HEK293 (cell line): Measurements from ENCODE around the gene HGS.

Experiments used
- CTCF ChIA-PET: fragments of 350-600 bp; formaldehyde crosslinking; extraction: SDS; loops from one replicate; lab custom pipeline; 2021; ENCODE audit warnings: antibody characterized with exemption; lab: Yijun Ruan, JAX
- POLR2A ChIA-PET: fragments of 300-600 bp; formaldehyde crosslinking; extraction: SDS; loops from one replicate; lab custom pipeline; 2020; ENCODE audit warnings: antibody characterized with exemption, inconsistent platforms; lab: Yijun Ruan, JAX
- H3K27ac ChIP-seq: fragments of 200-500 bp; sonication (Bioruptor generic); 2 replicates; pipeline ENCODE4 v1.5.1; 2014; ENCODE audit warnings: low read depth, low read length, control low read depth, inconsistent platforms; ENCODE audit errors: extremely low read depth
- H3K36me3 ChIP-seq, 2 experiments: fragments of 200-500 bp in 1 of 2; sonication (Bioruptor generic) in 1 of 2; 1 replicate in 1 of 2; 2 replicates in 1 of 2; pipeline ENCODE4 v1.5.1; 2014 to 2017; ENCODE audit warnings: inconsistent platforms in 2 of 2, low read length in 2 of 2; ENCODE audit not compliant: control insufficient read depth in 2 of 2, insufficient read depth in 1 of 2
- H3K4me1 ChIP-seq: fragments of 200-500 bp; sonication (Bioruptor generic); 2 replicates; pipeline ENCODE4 v1.5.1; 2014; ENCODE audit warnings: mild to moderate bottlenecking, low read length, inconsistent platforms; ENCODE audit not compliant: control insufficient read depth, insufficient read depth
- H3K4me3 ChIP-seq: 2 replicates; pipeline ENCODE4 v1.5.1; 2011; ENCODE audit warnings: low read depth, mild to moderate bottlenecking, control low read depth, low read length, moderate library complexity
- H3K9me3 ChIP-seq: fragments of 200-500 bp; sonication (Bioruptor generic); 2 replicates; pipeline ENCODE4 v1.5.1; 2014; ENCODE audit warnings: low read depth, low read length, inconsistent platforms; ENCODE audit not compliant: control insufficient read depth, insufficient read depth
- BCL11B ChIP-seq: fragments of 450-650 bp; formaldehyde crosslinking; IDR thresholded peaks from 2 replicates; pipeline ENCODE4 v1.5.1; 2016; ENCODE audit warnings: low read depth, missing biosample characterization, missing genetic modification characterization
- EGR2 ChIP-seq: fragments of 450-650 bp; formaldehyde crosslinking; IDR thresholded peaks from 2 replicates; pipeline ENCODE4 v1.5.1; 2016; ENCODE audit warnings: low read depth, missing biosample characterization, missing genetic modification characterization
- GLIS2 ChIP-seq: fragments of 450-650 bp; formaldehyde crosslinking; IDR thresholded peaks from 2 replicates; pipeline ENCODE4 v1.5.1; 2016; ENCODE audit warnings: missing biosample characterization, missing genetic modification characterization
- KLF9 ChIP-seq: fragments of 450-650 bp; formaldehyde crosslinking; IDR thresholded peaks from 2 replicates; pipeline ENCODE4 v1.5.1; 2016; ENCODE audit warnings: missing biosample characterization, missing genetic modification characterization, low read depth
- OSR2 ChIP-seq: fragments of 450-650 bp; formaldehyde crosslinking; IDR thresholded peaks from 2 replicates; pipeline ENCODE4 v1.5.1; 2016; ENCODE audit warnings: missing biosample characterization, missing genetic modification characterization
- REPIN1 ChIP-seq: fragments of 450-650 bp; formaldehyde crosslinking; IDR thresholded peaks from 2 replicates; pipeline ENCODE4 v1.5.1; 2017; ENCODE audit warnings: missing biosample characterization, missing genetic modification characterization, low read depth
- ZBTB20 ChIP-seq: fragments of 450-650 bp; formaldehyde crosslinking; IDR thresholded peaks from 2 replicates; pipeline ENCODE4 v1.5.1; 2016; ENCODE audit warnings: missing biosample characterization, missing genetic modification characterization
- ZBTB8A ChIP-seq: fragments of 450-650 bp; formaldehyde crosslinking; IDR thresholded peaks from 2 replicates; pipeline ENCODE4 v1.5.1; 2016; ENCODE audit warnings: missing biosample characterization, missing genetic modification characterization
- ZFHX2 ChIP-seq: fragments of 450-650 bp; formaldehyde crosslinking; conservative IDR thresholded peaks from 2 replicates; pipeline ENCODE4 v1.5.1; 2016; ENCODE audit warnings: missing biosample characterization, missing genetic modification characterization
- ZIC2 ChIP-seq: fragments of 450-650 bp; formaldehyde crosslinking; IDR thresholded peaks from 2 replicates; pipeline ENCODE4 v1.5.1; 2016; ENCODE audit warnings: missing biosample characterization, missing genetic modification characterization
- ZNF132 ChIP-seq: fragments of 450-650 bp; formaldehyde crosslinking; IDR thresholded peaks from 2 replicates; pipeline ENCODE4 v1.5.1; 2017; ENCODE audit warnings: missing biosample characterization, missing genetic modification characterization, borderline replicate concordance
- ZNF157 ChIP-seq: fragments of 450-650 bp; formaldehyde crosslinking; IDR thresholded peaks from 2 replicates; pipeline ENCODE4 v1.5.1; 2016; ENCODE audit warnings: missing biosample characterization, missing genetic modification characterization
- ZNF202 ChIP-seq: fragments of 450-650 bp; formaldehyde crosslinking; IDR thresholded peaks from 2 replicates; pipeline ENCODE4 v1.5.1; 2016; ENCODE audit warnings: missing biosample characterization, missing genetic modification characterization, borderline replicate concordance
- ZNF302 ChIP-seq: fragments of 450-650 bp; formaldehyde crosslinking; IDR thresholded peaks from 2 replicates; pipeline ENCODE4 v1.5.1; 2016; ENCODE audit warnings: missing biosample characterization, missing genetic modification characterization, low read depth
- ZNF510 ChIP-seq: fragments of 450-650 bp; formaldehyde crosslinking; IDR thresholded peaks from 2 replicates; pipeline ENCODE4 v1.5.1; 2018; ENCODE audit warnings: mild to moderate bottlenecking, missing genetic modification characterization, missing biosample characterization; ENCODE audit not compliant: insufficient replicate concordance
- ZNF549 ChIP-seq: fragments of 450-650 bp; IDR thresholded peaks from 2 replicates; pipeline ENCODE4 v1.5.1; 2018; ENCODE audit warnings: missing biosample characterization, missing genetic modification characterization, mild to moderate bottlenecking, inconsistent platforms, moderate library complexity
- ZNF560 ChIP-seq: fragments of 450-650 bp; formaldehyde crosslinking; IDR thresholded peaks from 2 replicates; pipeline ENCODE4 v1.5.1; 2017; ENCODE audit warnings: missing biosample characterization, missing genetic modification characterization, borderline replicate concordance
- ZNF561 ChIP-seq: fragments of 450-650 bp; IDR thresholded peaks from 2 replicates; pipeline ENCODE4 v1.5.1; 2018; ENCODE audit warnings: missing biosample characterization, missing genetic modification characterization, borderline replicate concordance
- ZNF600 ChIP-seq: fragments of 450-650 bp; formaldehyde crosslinking; IDR thresholded peaks from 2 replicates; pipeline ENCODE4 v1.5.1; 2016; ENCODE audit warnings: missing biosample characterization, missing genetic modification characterization
- ZNF654 ChIP-seq: fragments of 450-650 bp; formaldehyde crosslinking; IDR thresholded peaks from 2 replicates; pipeline ENCODE4 v1.5.1; 2016; ENCODE audit warnings: low read depth, missing biosample characterization, missing genetic modification characterization
- TF ChIP-seq, protein P1 (sequence below): sonication (generic); formaldehyde crosslinking; IDR thresholded peaks from 2 replicates; pipeline ENCODE4 v1.8.1; 2022; ENCODE audit warnings: mild to moderate bottlenecking, moderate library complexity, missing genetic modification reagents
- TF ChIP-seq, protein P2 (sequence below): fragments of 450-650 bp; formaldehyde crosslinking; IDR thresholded peaks from 2 replicates; pipeline ENCODE4 v1.5.1; 2016; ENCODE audit warnings: missing biosample characterization, missing genetic modification characterization
- TF ChIP-seq, protein P3 (sequence below): fragments of 450-650 bp; formaldehyde crosslinking; conservative IDR thresholded peaks from 2 replicates; pipeline ENCODE4 v1.5.1; 2016; ENCODE audit warnings: low read depth, missing biosample characterization, missing genetic modification characterization

HGS gene

DNA sequence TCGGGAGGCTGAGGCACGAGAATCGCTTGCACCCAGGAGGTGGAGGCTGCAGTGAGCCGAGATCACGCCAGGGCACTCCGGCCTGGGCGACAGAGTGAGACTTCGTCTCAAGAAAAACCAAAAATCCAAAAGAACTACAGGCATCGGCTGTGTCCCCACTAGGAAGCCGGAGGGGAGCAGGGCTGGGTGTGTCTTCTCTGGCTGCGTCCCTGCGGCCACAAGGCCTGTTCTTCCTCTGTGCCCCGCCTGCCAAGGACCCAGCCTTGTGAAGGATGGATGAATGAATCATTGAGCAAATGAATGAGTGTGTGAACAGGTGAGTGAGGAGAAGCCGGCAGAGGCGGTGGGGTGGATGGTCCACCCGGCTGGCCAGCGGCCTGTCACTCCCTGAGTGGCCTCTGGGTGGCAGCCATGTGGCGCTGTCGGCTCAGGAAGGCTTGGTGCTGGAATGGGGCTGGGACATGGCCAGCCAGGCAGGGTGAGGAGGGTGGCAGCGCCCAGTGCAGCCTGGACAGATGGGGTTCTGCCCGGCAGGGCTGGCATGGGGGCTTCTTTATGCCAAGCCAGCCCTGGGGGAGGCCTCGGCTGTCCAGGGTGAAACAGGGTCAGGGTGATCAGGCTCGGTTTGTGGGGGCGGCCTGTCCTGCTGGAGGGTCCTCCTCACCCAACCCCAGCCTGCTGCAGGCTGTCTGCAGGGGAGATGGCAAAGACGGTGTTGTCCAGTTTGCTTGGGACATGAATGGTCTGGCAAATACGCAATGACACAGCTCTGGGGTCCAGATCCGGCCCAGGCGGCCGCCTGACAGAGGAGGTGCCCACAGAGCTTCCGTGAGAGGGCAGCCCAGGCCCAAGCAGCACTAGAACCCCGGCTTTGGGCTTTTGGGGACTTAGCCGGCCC lies 49.9 kb downstream of the HGS start (continued):
- TF ChIP-seq ZNF202 (tag by site-specific recombination) (no peak), BCL11B (tag by site-specific recombination) (no peak), EGR2 (tag by site-specific recombination) (no peak), ZNF510 (tag by site-specific recombination) (no peak), OSR2 (no peak), ZNF132 (tag by site-specific recombination) (no peak), ZNF600 (peak; percentile 90), ZNF560 (tag by site-specific recombination) (no peak)

DNA sequence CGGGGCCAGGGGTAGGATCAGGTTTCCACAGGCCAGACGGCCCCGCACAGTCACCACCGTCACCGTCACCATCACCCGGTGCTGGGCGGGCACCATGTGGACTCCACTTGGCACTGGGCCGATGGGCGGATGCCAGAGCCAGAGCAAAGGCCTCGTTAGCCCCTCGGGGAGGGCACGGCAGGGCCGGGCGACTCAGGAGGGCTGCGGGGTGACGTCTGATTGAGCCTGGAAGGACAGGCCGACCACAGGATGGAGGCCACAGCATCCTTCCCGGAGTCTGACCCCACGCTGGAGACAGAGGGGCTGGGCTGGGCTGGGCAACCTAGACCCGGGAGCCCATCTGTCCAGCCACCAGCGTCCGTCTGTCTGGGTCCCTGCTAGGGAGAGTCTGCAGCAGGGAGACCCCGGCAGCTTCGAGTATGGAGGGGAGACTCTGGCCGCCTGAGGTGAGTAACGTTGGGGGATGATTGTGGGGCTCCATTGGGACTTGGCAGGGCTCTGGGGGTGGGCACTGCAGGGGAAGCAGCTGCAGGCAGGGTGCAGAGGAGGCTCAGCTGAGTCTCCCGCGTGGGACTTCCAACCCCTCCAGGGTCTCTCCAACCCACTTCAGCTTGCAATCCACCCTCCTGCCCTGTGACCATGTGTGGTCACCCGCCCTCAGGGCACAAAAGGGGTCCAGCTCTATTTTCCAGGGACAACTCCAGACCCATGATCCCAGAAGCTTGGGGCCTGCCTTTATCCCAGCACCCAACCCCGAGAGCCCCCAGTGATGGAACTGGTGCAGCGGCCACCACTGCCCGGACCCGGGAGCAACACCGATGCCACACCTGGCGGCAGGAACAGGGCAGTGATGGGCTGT lies 50.8 kb downstream of the HGS start:
- H3K4me3 ChIP-seq = no peak overlapping the region
- no peaks in the 10 kb centered on the region for H3K4me1 ChIP-seq
- ChIA-PET POLR2A (interaction anchor here (1.2 to 1.9 kb wide), 2 partner anchors 125 to 132 kb away, joined by 3 to 13 read pairs; no protein-coding TSS in a partner anchor), CTCF (interaction anchor here (0.7 to 2.2 kb wide), 11 partner anchors 8 to 182 kb away, joined by 3 to 6 read pairs (median 4); partner anchors contain the start of gene MCRIP1)
- no peaks in the 10 kb centered on the region for H3K9me3 ChIP-seq
- no peak overlapping the region for H3K27ac ChIP-seq
- TF ChIP-seq ZNF549 (tag by site-specific recombination) (no peak), KLF9 (tag by site-specific recombination) (no peak)
- TF ChIP-seq, protein P1, sequence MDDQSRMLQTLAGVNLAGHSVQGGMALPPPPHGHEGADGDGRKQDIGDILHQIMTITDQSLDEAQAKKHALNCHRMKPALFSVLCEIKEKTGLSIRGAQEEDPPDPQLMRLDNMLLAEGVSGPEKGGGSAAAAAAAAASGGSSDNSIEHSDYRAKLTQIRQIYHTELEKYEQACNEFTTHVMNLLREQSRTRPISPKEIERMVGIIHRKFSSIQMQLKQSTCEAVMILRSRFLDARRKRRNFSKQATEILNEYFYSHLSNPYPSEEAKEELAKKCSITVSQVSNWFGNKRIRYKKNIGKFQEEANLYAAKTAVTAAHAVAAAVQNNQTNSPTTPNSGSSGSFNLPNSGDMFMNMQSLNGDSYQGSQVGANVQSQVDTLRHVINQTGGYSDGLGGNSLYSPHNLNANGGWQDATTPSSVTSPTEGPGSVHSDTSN (CRISPR knock-in tag) = 0 out of 2 replicates have a peak, but pooled peaks have one; percentile 28
- H3K36me3 ChIP-seq = no peaks in the 10 kb centered on the region

- no peaks in the 10 kb centered on the region for H3K36me3 ChIP-seq
- POLR2A ChIA-PET = interaction anchor here (1.0 to 1.9 kb wide), 3 partner anchors 90 to 131 kb away, joined by 3 to 13 read pairs (median 5); no protein-coding TSS in a partner anchor
- H3K27ac ChIP-seq = no peak overlapping the region
- H3K9me3 ChIP-seq = no peaks in the 10 kb centered on the region
- no peak overlapping the region for H3K4me3 ChIP-seq
- CTCF ChIA-PET = interaction anchor here (0.7 to 2.2 kb wide), 13 partner anchors 9 to 370 kb away, joined by 3 to 6 read pairs (median 4); partner anchors contain the start of gene MCRIP1
- no peaks in the 10 kb centered on the region for H3K4me1 ChIP-seq
- peak; percentile 35; the same call in 1 of the 2 replicates for TF ChIP-seq ZBTB20
- TF ChIP-seq ZNF654 (tag by site-specific recombination) = no peak
- TF ChIP-seq ZNF157 (tag by site-specific recombination) = no peak
- peak; percentile 89 for TF ChIP-seq ZIC2 (tag by site-specific recombination)
- TF ChIP-seq, protein P2, sequence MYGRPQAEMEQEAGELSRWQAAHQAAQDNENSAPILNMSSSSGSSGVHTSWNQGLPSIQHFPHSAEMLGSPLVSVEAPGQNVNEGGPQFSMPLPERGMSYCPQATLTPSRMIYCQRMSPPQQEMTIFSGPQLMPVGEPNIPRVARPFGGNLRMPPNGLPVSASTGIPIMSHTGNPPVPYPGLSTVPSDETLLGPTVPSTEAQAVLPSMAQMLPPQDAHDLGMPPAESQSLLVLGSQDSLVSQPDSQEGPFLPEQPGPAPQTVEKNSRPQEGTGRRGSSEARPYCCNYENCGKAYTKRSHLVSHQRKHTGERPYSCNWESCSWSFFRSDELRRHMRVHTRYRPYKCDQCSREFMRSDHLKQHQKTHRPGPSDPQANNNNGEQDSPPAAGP (tag by site-specific recombination) = no peak
- TF ChIP-seq ZNF302 = no peak
- TF ChIP-seq ZNF561 (tag by site-specific recombination) = no peak
- TF ChIP-seq ZFHX2 = peak; percentile 26; the same call in 1 of the 2 replicates
- TF ChIP-seq GLIS2 = peak; percentile 38; the same call in 1 of the 2 replicates
- TF ChIP-seq REPIN1 (tag by site-specific recombination) = no peak
- no peak; the same call in 1 of the 2 replicates for TF ChIP-seq ZBTB8A (tag by site-specific recombination)
- TF ChIP-seq, protein P3, sequence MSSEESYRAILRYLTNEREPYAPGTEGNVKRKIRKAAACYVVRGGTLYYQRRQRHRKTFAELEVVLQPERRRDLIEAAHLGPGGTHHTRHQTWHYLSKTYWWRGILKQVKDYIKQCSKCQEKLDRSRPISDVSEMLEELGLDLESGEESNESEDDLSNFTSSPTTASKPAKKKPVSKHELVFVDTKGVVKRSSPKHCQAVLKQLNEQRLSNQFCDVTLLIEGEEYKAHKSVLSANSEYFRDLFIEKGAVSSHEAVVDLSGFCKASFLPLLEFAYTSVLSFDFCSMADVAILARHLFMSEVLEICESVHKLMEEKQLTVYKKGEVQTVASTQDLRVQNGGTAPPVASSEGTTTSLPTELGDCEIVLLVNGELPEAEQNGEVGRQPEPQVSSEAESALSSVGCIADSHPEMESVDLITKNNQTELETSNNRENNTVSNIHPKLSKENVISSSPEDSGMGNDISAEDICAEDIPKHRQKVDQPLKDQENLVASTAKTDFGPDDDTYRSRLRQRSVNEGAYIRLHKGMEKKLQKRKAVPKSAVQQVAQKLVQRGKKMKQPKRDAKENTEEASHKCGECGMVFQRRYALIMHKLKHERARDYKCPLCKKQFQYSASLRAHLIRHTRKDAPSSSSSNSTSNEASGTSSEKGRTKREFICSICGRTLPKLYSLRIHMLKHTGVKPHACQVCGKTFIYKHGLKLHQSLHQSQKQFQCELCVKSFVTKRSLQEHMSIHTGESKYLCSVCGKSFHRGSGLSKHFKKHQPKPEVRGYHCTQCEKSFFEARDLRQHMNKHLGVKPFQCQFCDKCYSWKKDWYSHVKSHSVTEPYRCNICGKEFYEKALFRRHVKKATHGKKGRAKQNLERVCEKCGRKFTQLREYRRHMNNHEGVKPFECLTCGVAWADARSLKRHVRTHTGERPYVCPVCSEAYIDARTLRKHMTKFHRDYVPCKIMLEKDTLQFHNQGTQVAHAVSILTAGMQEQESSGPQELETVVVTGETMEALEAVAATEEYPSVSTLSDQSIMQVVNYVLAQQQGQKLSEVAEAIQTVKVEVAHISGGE = no peak
Measured at GRCh38 chr17:81735264-81736102, 51.7 kb downstream of the HGS start.
